Esophagus squamous epithelium (tissue), 4 donors: ENCODE results near the gene THRA.

Source experiments
- POLR2A ChIP-seq, 4 donors: fragments of 450-650 bp; IDR thresholded peaks; one replicate each; pipeline ENCODE4 v1.6.1; 2017; ENCODE audit warnings: antibody characterized with exemption in 4 of 4, mild to moderate bottlenecking in 4 of 4, moderate library complexity in 3 of 4
- TF ChIP-seq, protein P1 (sequence below), 6 experiments: fragments of 450-650 bp in 4 of 6; fragments of 200-600 bp in 2 of 6; sonication (generic) in 2 of 6; IDR thresholded peaks; one replicate each; pipeline ENCODE4 v1.5.1; 2016 to 2019; ENCODE audit warnings: antibody characterized with exemption in 6 of 6, mild to moderate bottlenecking in 4 of 6, moderate library complexity in 4 of 6

DNA sequence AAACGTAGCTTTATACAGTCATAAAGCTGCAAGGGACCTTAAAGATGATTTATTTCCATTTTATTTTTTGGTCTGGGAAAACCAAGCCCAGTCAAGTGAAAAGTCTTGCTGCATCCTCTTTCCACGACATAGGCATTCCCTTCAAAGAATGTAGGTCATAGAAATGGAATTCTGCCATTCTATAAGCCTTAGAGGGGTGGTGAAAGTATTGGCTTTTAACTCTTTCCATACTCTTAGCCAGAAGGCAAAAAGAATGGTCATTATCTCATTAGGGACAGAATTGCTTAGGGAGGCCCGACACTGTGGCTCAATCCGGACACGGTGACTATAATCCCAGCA is 51.1 kb downstream of the THRA start:
- TF ChIP-seq, protein P1, sequence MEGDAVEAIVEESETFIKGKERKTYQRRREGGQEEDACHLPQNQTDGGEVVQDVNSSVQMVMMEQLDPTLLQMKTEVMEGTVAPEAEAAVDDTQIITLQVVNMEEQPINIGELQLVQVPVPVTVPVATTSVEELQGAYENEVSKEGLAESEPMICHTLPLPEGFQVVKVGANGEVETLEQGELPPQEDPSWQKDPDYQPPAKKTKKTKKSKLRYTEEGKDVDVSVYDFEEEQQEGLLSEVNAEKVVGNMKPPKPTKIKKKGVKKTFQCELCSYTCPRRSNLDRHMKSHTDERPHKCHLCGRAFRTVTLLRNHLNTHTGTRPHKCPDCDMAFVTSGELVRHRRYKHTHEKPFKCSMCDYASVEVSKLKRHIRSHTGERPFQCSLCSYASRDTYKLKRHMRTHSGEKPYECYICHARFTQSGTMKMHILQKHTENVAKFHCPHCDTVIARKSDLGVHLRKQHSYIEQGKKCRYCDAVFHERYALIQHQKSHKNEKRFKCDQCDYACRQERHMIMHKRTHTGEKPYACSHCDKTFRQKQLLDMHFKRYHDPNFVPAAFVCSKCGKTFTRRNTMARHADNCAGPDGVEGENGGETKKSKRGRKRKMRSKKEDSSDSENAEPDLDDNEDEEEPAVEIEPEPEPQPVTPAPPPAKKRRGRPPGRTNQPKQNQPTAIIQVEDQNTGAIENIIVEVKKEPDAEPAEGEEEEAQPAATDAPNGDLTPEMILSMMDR (IDR thresholded peaks at IDR 0.05) = no peak
- no peak for TF ChIP-seq POLR2A (IDR thresholded peaks at IDR 0.05)
